ENCODE data around the gene DGKB.

The DGKB gene

DNA sequence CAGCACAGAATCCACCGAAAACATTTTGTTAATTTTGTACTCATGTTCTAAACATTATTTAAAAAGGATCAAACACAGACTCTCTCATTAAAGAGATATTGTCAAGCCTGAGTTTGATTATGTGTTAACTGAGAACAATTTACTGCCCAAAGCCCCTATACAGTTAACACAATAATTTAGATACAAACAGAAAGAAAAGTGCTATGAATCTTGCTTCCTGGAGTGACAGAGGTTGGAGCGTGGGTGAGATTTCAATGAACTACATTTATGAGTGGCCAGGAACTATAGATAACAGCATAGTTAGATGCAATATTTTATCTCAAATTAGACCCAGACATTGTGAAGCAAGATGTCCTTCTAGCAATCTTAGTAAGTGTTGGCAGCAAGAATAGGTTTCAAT is 464.2 kb downstream of the DGKB start:
- no peak for DNase-seq

DNA sequence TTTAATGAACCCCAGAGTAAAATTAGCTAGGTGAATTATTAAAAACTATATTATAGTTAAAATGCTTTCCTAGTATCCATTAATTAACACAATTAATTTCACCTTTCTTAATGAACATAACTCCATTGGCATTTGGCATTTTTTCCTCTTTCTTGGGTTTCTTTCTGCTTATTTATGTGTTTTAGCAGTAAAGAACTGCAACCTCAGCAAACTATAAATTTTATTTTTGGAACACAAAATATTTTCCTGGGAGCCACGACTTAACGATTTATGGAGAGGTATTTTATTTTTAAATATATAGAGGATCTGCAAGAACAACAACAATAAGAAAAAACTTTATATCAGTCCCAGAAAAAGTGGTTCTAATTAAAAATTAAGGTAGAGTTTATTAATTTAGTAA is 465.7 kb downstream of the DGKB start:
- no peak for DNase-seq

DNA sequence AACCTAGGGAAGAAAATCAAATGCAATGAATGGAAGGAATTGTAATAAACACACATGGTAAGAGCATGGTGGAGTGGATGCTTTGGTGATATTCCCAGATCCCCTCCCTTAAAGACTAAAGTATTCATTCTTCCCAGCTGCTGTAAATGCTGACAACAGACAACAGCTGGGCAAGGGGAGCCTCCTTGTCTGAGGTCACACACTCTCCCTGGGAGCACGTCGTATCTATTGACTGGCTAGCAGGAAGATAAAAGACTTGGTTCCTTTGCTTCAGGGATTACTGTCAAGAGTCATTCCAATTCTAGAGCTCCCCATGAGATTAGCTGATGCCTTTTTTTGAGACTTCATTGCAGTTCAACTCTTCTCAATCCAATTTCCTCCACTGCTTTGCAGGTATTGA is 469.6 kb downstream of the DGKB start:
- no peak for DNase-seq

DNA sequence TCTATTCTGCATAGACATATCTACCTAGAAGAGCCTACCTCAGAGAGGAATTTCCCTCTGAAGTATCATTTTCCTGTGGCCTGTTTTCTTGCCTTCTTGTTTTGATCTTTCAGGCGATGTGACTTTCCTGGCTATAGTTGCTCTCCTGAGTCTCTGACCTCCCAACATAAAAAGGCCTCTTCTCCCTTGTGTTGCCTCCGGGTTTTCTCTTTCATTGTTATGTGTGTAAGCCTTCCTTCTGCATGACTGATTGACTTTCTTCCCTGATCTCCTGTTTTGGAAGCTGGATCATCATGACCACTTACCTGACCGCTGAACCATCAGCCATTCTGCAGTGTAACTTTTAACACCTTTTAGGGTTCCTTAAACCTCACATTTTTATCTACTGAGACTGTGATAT is 471.6 kb downstream of the DGKB start:
- DNase-seq = no peak

DNA sequence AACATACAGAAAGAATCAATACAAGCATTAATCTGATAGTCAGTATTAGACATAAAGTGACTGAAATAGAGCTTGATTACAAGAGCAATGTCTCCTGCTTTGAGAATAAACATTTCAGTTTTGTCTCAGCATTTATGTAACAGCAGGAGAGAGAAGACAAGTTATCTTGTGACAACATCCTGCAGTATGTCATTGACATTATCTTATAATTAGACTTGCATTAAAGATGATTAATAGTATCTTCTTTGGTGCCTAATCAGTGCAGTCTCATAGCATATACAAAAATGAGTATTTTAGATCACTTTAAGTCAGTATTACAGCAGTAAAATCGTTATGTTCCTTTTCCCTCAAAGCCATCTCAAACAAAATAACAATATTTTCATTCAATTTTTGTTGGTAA is 477.0 kb downstream of the DGKB start:
- no peak for DNase-seq

DNA sequence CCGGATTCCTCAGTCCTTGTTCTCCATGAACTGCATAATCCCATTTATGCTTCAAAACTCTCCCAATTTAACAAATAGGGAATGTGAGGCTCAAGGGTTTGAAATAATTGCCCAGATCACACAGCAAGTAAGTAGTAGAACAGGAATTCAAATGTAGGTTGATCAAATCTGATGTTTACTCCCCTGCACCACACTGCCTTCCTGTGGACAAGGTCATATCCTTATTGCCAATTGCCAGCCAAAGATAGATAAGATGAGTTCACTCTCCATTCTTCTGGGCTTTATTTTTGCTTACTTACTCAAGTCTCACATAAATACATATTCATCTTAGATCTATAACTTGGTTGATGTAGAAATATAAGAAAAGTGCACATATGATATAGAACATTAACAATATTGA is 477.9 kb downstream of the DGKB start:
- DNase-seq = no peak

DNA sequence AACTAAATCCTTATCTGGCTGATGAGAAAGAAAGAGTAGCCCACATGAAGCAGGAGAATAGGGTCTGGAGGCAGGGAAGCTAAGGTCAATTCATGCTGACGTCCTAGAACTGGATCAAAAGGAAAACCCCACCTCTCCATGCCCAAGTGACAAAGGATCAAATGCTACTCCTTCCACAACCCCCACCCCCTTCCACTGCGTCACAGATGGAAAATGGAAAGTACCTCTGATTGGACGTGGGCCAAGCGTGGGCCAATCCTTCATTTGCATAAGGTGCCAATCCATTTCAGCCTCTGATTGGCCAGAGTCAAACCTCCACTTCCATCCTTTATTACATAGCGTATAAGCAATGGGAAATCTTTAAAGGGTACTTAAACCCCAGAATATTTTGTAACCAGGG is 481.8 kb downstream of the DGKB start:
- DNase-seq = peak; percentile 30

DNA sequence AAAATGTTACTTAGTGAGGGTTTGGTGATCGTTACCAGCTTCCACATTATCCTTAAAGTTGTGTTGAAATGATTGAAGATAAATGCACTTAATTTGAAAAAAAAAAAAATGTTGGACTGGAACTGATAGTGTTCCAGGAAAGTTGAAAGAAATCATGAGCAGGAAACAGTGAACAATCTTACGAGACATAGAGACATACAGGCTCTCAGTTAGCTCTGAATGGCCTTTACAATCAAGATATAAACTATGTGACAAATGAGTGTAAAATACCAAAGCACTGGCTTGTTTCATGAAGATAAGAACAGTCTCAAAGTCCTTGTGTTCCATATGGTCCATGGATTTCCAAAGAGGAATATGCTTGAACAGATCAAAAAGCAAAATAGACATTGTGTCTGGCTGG is 483.0 kb downstream of the DGKB start:
- DNase-seq = no peak

DNA sequence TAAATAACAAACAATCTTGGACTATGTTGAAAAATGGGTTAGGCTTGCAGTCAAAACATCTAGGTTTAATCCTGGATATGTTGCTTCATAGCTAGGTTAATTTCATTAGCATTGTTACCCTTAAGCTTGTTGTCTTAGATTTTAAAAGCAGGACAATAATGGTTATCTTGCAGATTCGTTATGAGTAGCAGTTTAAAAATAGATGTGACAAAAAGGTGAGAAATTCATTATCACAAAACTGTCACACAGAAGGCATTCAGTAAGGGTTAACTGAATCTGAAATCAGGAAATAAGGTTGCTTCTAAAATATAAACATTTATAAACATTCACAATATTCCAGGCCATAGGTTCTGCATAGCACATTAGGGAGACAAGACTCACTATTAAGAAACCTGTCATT is 483.9 kb downstream of the DGKB start:
- no peak for DNase-seq

DNA sequence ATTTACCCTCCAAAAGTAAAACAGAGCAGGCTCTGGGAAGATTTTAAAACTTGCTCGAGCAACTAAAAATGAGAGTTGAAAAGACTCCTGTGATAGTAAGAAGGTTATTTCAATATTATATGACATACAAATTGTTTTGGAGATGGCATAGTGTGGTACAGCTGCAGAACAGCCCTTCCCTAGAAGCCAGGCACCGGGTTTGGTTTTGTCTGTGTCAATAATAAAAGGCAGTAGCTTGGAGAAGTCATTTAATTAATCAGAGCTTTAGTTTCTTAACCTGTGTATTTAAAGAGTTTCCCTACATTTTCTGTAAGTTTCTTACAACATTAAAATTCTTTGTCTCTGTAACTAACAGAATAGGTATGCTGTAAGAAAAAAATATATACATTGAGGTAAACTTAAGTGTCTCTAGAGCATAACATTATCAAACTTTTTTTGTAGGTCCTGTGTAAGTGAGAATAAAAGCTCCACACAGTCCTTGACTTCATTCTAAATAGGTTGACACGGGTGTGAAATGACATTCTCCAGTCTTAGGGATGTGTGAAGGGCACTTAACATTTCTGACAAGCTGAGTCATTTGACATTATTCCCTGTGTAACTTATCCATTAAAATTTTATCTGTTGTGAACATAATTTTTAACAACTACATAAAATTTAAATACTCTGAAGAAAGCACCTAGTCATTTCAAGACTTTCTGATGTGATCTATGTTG is 488.1 kb downstream of the DGKB start:
- DNase-seq = no peak

DNA sequence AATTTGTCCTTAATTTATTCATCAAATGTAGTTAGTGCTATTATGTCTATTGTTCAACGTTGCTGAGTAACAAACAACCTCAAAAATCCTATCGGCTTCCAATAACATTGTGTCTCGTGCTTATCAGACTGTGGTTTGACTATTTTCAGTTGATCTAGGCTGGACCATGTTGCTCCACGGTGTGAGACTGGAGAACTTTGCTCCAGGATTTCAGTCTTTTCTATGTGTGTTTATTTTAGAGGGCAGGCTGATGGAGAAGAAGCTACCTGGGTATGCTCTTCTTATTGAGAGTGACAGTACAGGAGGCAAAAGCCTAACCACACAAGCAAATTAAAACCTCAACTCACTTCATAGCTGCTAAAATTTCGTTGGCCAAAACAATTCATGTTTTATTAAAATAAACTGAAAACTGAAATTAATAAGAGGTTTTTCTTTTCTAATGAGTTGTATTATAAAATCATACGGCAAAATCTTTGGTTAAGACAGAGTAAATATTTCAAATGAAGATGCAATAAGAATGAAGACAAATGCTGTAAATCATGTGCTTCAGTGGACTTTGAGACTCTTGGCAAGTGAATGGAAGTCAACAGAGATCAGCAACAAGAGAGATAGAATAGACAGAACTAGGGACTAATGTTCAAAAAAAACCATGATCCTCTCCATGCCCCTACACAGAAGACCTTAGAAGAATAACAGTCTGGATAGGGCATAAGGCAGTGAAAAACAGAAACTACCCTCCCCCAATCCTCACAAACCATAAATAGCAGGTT is 495.1 kb downstream of the DGKB start:
- no peak for DNase-seq

DNA sequence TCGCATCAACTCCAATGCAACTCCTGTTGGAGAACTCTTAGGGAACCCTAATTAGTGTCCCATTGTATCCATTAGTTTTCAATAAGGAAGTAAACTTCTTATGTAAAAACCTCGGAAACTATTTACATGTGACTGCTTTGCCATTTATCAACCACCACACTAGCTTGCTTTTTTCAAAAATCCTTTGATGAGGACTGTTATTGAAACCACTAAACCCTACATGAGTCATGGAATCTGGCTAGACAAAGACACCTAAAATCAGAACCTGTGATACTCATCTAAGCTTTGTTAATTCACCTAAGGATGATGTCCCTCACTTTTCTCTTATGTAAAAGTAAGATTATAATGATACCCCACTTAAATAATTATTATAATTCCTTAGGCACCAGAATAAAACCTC is 499.0 kb downstream of the DGKB start:
- DNase-seq = no peak

DNA sequence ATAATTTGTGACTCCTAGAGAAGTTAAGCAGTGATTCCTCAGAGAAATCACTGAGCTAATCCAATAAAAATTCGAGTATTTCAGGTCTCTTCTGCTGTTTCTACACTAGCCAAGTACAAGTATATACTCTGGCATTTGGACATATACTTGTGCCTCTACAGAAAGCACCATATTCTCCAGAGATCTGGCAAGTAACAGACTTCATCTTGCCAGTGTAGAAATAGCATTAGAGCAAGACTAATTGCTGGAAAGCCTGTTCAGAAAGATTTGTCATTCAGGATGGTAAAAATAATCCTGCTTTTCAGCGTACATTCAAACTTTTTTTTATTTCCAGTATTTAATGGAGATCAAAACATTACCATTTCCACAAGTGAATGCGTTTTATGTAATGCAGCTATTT is 502.3 kb downstream of the DGKB start:
- DNase-seq = no peak

DNA sequence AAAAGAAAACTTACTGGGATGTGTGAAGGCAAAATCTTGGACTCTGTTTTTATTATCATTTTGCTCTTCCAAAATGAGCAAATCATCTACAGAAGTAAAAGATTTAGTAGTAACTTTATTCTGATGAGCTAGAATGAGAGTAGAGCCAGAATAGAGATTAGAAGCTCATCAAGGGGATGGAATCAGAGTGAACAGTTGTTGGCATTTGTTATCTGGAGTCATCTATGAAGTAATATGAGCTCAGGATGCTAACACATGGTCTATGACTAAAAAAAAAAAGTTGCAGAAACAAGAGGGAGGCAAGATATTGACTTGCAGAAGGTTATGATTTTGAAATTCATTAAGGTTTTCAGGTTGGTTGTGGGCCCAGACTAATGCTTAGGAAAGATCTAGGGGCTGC is 504.0 kb downstream of the DGKB start:
- DNase-seq = no peak

DNA sequence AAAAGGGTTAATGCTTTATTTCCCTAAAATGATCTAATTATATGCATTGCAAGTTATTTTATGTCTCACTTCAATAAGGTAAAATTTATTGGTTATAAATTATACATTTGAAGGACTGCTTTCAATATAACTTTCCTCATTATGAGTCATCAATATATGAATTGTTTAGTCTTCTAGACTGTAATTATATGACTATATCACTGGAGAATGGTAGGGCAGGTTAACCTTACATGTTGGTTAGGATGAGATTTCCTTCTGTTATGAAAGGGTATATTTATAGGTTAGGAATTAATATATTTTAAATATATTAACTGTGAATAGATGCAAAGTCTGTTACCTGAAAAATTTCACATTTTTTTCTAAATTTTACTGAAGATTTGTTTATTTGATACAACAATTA is 506.7 kb downstream of the DGKB start:
- no peak for DNase-seq

DNA sequence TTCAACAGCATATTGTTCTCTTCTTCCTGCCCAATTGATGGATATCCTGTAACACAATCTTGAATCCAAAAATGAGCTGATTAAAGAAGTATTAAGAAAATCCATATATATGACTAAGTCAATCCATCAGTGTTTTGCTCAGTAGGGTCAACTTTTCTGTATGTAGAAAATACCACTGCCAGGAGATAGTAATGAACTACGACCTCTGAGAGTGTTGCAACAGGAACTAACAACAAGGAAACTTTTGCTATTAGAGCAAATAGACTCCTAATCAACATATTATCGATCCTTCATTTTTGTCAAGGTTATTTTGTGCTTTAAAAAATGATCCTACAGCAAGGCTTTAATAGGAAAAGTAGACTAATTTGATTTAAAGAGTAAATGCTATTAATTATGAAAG is 507.8 kb downstream of the DGKB start:
- no peak for DNase-seq

DNA sequence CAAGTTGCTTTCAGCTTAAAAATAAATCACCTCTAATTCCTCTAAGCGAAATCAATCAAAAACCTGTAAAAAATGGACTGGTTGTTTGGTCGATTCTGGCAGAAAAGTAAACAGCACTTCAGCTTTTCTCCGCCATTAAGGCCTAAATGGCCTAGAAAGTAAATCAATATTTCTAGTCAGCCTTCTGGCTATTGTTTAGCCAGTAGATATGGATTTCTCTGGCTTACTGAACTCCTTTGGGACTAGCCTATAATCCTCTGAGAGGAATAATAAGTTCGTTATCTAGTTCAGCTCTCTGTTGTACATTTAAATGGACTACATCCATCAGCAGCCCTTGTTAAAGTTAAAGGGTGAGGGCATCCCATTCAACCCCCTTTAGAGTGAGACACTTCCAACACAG is 513.0 kb downstream of the DGKB start:
- peak; percentile 99 for DNase-seq

DNA sequence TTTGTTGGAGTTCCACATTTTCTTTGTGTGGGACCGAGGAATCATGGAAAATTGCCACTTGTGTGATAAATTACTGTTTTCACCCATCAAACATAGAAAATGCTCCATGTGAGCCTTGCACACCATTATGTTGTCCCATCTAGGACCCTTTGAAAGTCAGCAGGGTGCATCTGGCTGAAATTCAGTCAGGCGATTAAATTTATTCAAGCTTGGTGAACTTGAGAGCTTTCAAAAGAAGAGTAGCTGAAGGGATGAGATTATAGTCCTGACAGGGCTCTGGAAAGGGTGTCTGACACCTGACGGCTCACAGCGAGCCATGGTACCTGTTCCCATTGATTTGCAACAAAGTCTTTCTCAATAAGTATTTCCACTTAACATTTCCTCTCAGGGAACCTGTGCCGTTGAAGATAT is 513.4 kb downstream of the DGKB start:
- DNase-seq = peak; percentile 99

DNA sequence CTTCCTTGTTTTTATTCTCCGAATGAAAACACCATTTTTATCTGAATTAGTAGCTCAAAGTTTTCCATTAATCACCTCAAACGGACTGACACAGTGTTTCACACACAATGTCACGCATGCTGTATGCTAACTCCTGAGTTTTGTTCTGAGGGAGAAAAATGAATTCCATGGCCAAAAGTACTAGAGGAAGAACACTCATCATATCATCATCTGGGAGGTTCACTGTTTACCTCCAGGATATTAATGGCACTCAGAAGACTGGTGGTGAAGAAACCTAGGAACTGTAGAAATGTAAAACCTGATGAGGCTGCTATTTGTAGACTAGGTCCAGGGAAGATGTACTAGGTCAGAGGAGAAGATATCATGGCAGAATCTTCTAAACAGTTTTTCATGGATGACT is 517.5 kb downstream of the DGKB start:
- DNase-seq = no peak

DNA sequence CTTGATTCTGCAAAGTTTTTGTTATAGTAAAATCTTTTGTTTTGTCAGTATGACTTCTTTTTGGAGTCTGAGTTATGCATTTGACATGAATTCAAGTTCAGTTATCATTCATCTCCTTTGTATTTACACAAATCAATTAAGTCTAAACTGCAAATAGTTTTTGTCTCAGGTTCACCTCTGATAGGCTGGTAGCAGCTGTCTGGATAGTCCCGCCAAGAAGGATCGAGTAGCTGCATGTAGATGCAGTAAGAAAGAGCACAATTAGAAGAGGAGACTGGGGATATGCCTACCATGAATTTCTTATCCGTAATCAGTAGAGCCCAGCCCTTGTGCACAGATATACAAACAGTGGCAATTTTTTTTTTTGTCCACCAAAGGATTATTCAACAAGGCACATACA is 520.6 kb downstream of the DGKB start:
- DNase-seq = no peak

DNA sequence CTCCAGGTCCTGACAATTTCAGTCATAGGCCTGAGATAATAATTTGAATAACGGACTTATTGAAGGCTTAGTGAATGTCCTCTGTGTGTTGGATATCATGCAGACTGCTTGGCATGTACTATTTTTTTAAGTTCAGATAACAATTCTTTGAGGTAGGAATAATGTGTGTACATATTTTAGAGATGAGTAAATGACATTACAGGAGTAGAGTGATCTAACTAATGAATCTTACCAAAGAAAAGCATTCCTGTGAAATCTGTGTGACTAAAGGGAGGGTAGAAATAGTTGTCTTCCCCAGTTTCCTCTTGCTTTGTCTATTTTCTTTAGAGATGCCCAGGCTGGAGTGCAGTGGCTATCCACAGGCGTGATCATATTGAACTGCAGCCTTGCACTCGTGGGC is 521.2 kb downstream of the DGKB start:
- no peak for DNase-seq

DNA sequence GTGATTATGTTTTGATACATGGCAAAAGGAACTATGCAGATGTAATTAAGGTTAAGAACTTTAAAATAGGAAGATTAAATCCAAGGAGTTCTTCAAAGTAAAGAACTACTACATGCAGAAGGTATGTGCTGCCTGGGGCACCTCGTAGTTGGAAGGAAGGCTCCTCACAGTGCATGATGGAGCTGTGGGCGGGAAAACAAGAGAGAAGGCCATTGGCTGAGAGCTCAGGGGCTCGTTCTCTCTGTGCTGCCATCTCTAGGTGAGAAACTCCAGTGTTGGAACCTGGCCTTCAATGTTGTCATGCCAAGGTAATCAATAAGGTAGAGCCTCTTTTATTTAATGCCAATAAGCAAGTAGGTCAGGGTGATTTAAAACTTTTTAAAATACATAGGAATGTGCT is 521.7 kb downstream of the DGKB start:
- no peak for DNase-seq

DNA sequence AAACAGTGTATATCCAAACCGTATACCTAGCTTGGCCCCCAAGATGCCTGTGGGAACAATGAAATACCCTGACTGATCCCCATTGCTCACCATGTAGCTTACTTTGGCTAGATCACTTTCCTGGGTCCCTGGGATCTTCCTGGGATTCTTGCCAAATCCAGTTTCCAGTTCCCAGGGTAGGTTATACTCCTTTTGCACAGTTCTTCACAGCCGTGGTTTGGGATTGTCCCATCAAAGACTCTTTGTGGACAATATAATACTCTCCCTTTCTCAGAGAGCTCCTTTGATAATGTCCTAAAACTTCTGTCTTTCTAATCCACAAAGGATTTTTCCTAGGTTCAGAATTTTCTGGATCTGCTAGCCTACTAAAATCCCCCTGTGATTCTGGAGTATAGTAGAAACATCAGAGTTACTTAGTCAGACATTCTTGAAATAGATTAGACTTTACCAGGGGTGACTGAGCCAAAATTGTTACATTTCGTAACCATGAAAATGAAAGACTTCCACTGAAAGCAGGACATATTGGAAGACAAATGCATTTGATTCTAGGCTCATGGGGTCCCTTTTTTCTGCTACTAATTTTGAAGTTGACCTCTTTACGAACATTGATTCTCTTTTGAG is 524.8 kb downstream of the DGKB start:
- DNase-seq = no peak

DNA sequence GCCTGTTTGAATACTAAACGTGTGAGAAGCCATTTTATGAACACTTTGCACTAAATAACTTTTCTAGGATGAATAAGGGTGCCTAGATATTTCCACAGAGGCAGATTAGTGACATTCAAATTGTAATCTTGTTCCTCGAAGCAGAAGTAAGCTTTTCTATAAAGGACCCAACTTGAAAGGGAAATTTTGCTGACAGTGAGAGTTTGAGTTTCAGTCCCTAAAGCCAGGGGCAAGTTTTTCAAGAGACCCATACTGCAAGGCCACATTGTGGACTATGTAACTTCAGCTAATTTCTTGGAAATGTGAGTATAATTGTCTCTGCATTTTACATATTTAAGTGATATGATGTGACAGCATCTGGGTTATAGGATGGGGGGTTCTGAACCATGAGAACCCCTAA is 525.8 kb downstream of the DGKB start:
- DNase-seq = no peak

DNA sequence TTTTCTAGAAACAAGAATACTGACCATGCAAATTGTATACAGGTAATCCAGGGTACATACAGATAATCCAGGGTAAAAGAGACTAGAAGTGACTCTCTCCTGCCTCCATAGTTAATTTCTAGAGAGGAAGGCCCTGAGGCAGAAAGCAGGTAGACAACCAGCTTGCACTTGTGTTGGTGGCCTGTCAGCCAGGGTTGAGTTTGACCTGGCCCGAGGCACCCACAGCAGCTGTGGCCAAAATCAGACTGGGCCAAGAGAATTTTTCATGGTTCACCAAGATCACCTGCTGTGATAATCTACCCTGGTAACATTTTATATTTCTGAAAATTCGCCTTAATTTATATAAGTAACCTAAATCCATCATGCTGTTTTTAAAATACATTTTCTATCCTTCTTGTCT is 526.6 kb downstream of the DGKB start:
- DNase-seq = no peak

Measured in NCI-H345 (cell line).